ENCODE data around the gene MKNK1. TPM values are rescaled to one million over a fixed set of nuclear protein-coding genes. Genes with fewer than 3 reads are reported as not detected.
A peak's percentile ranks its signal among the peaks of the same experiment; 100 is the strongest.

Gene MKNK1
- polyA plus RNA-seq, 4 donors, result 22.3 to 29.3 (median 25.3) TPM

DNA sequence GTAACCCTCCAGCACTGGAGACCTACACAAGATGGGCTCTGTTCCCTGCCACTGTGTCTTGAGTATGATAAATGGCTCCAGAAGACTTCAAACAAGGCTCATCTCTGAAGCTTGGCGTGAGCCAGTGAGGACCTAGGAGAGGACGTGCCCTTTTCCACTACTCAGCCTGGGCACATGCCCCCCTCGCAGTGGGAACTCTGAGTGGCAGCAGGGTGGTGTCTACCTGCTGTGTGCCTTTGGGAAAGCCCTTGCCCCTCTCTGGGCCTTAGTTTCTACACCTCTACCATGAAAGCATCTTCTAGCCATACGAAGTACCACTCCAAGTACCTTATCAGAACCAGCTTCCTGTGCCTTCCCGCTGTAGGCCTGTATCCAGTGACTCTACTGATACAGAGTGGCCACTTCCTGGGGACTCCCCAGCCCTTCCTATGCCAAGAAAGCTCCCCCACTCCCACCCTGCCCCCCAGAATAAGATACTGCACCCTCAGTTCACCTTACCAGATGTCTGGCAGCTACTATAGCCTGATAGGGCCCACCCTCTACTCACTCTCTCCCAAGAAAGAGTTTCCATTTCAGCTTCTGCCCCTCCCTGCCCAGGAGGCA is 15.7 kb upstream of the MKNK1 start:
- no peak for DNase-seq (ENCODE audit: low read depth in 4 of 4, low spot score in 3 of 4)

DNA sequence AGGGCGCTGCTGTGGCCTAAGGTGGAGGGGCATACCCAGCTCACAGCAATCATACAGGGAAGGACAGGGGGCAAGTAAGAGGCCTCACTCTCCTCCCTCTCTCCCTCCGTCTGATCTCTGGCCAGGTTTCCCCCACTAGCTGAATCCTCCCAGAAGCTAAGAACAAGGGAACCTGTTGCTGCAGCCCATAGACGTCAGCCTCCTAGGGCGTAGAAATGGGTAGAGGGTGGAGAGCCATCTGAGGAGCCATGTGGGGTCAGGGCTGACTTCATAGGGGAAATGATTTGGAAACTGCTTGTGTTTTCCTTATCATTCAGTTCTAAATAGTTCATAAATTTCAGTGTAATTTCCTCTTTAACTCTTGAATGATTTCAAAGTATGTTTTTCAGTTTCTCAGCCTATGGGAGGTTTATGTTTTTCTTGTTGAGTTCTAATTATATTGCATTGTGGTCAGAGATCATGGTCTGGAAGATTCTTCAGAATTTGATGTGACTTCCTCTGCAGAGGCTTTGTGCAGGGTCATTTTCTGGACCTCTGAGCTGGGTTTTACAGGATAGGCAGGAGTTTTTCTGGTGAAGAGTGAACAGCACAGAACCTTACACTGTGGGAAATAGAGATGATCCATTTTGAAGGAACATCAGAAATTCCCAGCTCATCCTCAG is 14.8 kb upstream of the MKNK1 start:
- no peak for DNase-seq (ENCODE audit: low read depth in 4 of 4, low spot score in 3 of 4)

DNA sequence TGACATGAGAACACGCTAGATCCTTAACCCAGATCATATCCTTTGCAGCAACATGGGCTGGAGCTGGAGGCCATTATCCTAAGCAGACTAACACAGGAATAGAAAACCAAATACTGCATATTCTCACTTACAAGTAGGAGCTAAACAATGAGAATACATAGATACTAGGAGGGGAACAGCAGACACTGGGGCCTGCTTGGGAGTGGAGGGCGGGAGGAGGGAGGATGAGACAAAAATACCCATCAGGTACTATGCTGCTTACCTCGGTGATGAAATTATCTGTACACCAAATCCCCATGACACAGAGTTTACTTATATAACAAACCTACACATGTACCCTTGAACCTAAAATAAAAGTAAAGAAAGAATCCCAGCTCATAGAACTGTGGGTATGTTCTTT is 13.8 kb upstream of the MKNK1 start:
- no peak for DNase-seq (ENCODE audit: low read depth in 4 of 4, low spot score in 3 of 4)

DNA sequence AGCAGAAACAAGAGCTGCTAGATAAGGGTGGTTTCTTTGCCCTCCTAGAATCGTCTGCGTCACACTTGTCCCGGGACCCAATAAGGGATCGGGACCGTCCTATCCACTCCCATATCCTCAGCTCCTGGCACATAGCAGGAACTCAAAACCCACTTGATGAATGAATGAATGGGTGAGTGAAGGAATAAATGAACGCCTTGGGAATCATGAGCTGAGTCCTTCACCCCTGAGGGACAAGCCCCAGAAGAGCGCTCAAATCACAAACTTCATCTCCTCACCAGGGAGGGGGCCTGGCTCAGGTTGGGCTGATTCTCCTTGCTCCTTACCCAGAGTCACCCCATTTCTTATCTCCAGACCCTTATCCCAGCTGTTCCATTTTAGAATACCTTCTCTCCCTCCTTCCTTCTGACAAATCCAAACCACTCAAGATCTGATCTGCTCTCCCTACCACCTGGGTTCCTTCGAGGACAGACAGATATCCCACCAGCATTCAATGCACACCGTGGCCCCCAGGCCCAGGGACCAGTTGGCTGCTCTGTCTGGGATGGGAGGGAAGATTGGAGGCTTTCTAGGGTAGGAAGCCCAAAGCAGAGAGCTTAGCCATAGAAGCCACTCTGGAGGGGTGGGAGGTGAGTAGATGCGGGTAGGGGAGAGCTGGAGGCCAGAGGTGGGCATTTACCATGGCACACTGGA is 13.2 kb upstream of the MKNK1 start:
- DNase-seq (ENCODE audit: low read depth in 4 of 4, low spot score in 3 of 4), result no peak

DNA sequence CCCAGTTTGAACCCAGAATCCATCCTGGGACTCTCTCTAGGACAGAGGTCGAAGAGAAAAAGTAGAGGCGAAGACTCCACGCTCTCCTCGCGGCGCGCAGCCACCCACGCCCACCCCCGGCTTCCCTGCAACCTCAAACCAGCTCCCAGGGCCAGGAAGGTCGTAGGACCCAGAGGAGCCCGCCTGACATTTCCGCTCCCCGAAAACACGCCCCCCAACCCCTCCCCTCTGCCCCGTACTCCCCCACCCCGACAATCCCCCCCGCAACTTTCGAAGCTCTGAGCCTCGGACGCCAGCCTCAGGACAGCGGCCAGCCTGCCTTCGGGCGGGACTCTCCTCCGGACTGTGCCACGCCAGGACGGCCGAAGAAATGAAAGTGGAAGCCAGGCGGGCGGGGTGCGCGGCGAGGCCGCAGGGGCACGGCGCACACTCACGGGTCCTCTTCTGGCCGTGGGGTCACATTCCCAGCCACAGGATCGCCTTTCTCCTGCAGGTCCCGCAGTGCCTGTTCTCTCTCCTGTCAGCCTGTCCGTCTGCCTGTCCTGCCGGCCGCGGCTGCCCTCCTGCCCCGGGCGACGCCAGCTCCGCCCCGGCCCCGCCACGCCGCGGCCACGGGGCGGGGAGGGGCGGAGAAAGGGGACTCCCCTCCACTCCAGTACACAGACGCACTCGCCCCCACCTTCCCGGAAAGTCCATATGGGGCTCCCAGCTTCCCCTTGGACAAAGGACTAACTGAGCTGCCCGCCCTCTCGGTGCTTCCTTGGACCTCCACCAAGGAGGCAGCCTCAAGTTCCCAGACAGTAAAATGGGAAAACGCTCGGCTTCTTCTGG is 12.4 kb upstream of the MKNK1 start, which contains the start of gene MOB3C:
MOB3C (minus strand) TSS at position 535 of the 831 bp plus-strand sequence. CDS start 3,490 bp downstream, outside the sequence.
- peak in 2 of 4 donors; percentile 33 to 38 for DNase-seq (ENCODE audit: low read depth in 4 of 4, low spot score in 3 of 4)

DNA sequence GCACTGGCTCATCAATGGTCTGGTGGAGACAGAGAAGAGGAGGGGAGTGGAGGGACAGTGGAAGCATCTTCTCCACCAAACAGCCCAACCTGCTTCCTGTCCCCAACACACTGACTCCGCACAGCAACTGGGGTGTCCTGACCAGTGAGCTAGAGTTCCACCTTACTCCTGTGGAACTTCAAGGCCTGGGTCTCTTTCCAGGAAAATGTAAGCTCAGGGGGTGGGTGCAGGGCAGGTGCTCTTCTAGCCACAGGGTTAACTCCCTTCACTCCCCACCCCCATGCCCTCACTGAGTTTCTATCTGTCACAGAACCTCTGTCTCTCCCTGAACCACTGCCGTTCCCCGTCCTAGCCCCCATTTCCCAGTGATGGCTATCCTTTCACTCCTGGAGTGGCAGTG is 11.7 kb upstream of the MKNK1 start:
- DNase-seq (ENCODE audit: low read depth in 4 of 4, low spot score in 3 of 4), result no peak

DNA sequence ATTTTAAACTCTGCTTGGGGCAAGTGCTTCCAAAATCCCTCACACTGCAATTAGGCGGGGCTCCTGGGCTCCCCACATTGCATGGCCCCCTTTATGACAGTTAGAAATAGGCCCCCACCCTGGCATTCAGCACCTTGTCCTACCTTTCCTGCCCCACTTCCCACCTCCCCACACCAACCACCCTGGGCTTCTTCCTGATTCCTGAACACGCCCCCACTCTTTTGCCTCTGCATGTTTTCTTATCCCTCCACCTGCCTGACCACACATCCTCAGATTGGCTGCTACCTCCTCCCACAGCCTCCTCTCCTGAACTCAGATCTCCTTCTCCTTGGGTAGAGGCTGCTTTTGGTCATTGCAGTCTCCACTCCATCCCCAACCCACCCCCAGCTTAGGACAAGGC is 11.0 kb upstream of the MKNK1 start:
- DNase-seq (ENCODE audit: low read depth in 4 of 4, low spot score in 3 of 4), result no peak

DNA sequence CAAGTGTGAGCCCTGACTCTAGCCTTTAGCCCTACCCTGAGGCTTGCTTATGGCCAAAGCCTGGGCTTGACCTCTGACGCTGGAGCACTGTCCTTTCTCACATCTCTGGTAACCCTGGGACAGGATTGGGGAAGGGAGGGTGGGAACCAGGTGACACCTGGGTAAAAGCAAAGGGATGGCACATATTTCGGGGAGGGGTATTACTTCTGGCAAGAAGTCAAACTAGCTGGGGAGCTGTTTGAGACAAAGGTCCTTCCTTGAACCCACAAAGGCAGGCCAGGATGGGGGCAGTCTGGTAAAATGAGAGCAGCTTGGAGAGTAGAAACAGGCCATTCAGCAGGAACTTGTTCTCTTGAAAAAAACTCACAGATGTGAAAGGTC is 10.5 kb upstream of the MKNK1 start:
- DNase-seq (ENCODE audit: low read depth in 4 of 4, low spot score in 3 of 4), result no peak

DNA sequence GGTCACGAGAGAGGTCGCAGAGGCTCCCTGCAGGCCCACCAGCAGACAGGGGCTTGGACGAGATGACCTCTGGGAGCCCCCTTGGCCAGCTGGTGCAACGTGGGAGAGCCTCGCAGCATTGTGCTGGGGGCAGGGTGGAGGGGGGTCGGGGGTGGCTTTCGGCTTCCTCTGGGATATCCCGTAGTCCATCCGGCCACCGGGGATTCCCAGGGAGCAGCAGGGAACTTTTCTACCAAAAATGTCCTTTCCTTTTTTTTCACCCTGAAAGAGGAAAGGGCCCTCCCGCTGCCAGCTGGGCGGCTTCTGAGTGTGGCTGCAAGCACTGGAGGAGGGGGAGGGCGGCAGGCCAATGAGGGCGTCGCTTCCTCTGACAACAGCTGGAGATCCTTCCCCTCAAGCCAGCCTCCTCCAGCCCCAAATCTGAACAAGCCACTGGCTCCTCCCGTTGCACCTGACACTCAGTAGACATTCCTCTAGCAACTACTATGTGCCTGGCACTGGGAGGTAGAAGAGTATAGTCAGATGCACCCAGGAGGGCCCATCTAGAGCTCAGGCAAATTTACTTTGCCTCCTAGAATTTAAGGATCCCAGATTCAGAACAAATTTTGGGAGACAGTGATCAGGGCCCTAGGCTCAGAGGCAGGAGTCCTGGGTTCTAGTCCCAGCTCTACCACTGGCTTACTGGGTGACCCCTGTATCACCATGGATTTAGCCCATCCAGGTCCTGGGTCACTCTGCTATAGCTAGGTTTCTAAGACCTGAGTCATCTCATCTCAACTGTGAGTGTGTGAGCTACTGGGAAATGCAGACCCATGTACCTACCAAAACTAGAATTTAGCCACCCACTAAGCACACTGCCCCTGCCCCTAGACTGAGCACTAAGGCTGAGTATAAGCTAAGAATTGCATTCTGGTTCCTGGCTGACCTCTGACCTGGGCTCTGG is 9.9 kb upstream of the MKNK1 start:
- peak in 3 of 4 donors; percentile 35 to 50 (median 50) for DNase-seq (ENCODE audit: low read depth in 4 of 4, low spot score in 3 of 4)

DNA sequence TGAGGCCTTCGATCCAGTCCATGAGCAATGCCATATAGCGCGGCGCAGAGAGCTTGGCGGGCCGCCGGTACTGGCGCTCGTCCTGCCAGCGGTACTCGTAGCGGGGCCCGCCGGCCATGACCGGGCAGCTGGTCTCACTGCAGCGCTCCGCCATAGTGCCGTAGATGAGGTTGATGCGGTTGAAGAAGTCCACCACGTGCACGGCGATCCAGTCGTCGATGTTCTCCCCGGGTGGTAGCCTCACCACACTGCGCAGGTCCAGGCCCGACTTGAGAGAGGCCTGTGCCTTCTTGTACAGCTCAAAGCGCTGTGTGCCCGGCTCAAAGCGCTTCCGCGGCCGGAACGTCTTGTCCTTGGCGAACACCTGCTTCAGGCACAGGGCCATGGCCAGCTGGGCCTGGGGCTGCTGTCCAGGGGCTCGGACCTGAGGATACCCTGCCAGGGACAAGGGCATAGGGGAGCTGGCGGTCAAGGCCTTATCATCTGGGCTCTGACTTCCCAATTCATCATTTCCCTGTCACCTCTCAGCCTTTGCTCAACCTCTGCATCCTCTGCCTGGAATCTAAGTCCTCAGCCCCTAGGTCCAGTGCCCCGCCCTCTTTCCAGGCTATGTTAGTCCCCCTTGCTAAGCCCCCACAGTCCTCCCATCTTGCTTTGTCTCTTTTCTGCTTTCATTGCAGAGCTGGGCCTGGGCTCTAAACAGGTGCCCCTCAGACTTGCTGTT is 9.0 kb upstream of the MKNK1 start:
- no peak for DNase-seq (ENCODE audit: low read depth in 4 of 4, low spot score in 3 of 4)

DNA sequence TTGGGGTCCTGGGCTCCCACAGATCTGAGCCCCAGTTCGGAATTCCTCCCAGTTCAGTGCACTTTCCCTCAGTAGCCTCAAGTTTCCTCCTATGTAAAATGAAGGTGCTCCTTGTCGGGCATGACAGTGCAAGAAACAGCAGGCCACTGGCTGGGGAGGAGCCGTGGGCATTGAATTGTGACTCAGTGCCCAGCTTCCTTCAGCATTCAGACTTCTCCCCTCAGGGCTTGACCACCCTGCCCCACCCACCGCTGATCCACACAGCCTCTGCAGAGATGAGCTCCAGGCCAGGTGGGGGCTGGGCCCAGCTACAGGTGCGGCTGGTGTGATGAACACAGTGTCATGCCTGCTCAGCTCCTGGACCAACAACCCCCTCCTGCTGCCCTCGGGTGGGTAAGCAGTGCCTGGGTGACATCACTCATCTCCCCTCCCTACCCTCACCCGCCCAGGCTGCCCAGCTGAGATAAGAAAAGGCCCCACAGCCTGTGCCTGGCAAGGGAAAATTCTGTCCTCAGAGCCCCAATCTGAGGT is 7.7 kb upstream of the MKNK1 start:
- DNase-seq (ENCODE audit: low read depth in 4 of 4, low spot score in 3 of 4), result no peak

DNA sequence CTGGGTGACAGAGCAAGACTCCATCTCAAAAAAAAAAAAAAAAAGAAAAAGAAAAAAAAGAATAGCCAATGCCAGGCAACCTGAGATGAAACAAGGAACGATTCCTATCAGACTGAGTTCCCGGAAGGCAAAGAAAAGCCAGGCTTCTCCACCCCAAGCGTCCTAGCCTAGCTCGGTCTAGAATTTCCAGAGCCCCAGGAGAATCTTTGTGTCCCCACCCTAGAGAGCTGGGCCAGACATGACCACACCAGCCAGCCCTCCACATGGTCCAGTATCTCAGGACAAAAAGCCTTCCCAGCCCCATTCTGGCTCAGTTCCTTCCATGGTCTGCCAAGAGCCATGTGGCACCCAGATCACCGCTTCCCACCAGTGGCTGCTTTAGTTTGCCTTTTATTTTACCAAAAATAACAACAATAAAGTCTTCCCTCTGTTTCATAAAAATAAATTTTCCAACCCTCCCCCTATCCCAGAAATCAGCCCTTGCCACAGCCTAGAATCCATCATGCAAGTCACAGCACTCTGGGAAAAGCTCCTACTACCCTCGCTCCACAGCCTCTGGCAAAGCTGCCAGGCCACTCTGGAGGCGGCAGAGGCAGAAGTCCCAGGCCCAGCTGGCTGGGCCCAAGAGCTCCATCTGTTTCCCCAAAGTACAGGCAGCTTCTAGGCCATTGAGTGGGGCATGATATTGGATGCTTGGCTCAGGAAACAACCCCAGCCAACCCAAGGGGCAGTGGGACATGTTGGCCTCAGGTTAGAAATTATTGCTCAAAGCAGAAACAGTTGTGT is 3.5 kb upstream of the MKNK1 start:
- DNase-seq (ENCODE audit: low read depth in 4 of 4, low spot score in 3 of 4), result no peak

DNA sequence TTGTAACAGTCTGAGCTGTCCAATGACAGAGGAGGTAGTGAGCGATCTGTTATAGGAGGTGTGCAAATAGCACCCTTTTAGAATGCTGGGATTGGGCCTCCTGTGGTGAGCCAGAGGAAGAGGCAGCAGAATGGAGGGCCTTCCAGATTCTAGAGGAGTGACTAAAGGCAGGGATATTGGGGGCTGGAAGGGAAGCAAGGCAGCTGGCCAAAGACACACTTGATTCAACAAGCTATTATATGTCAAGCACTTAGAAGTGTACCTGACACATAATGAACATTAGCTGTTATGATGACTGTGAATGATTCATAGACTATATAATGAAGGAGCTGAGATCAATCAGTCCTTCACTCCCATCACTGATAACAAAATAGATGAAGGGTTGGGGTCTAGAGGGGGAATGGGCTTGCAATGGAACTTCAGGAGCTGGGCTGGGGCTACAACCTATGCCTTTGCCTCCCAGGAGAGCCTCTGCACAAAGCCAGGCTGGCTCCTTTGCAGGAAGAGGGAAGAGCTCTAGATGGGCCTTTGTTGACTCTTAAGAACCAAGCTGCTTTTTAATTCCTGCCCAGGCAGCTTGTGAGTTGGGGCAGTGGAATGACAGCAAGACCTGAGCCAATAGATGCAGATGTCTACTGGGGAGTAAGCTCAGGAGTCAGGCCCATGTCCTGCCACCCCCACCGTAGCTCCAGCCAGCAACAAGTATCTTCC is 2.3 kb upstream of the MKNK1 start:
- DNase-seq (ENCODE audit: low read depth in 4 of 4, low spot score in 3 of 4), result no peak

DNA sequence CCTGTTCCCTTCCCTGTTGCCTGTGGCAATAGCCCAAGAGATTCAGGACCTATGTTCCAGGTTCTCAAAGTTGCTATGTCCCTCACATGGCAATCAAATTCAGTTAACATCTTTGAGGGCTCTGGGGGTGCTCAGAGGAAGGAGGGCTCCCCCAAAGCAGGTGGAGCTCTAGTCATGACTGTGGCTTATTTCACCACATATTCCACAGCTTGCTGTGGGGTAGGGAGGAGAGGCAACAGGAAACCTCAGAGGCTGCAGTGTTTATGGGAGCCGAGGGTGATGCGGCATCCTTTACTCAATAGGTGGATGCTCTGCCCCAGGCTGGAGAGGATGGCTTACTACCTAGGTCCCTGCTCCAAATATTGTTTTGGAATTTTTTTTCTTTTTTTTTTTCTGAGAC is 1.2 kb upstream of the MKNK1 start:
- DNase-seq (ENCODE audit: low read depth in 4 of 4, low spot score in 3 of 4), result no peak

DNA sequence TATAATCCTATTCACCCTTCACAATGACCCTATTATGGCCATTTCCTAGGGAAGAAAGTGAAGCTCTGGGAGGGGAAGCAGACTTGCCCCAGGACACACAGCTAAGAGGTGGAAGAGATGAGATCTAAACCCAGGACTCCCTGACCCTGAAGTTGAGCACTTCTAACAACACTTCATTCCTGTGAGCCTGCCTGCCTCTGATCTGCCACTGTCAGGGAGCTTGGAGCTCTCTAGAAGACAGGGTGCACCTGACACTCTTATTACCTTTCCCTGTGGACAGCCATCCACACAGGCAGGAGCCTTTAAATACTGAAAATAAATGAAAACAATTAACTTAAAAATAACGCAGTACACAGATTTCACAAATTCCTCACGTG is 599 bp downstream of the MKNK1 start:
- DNase-seq (ENCODE audit: low read depth in 4 of 4, low spot score in 3 of 4), result no peak

DNA sequence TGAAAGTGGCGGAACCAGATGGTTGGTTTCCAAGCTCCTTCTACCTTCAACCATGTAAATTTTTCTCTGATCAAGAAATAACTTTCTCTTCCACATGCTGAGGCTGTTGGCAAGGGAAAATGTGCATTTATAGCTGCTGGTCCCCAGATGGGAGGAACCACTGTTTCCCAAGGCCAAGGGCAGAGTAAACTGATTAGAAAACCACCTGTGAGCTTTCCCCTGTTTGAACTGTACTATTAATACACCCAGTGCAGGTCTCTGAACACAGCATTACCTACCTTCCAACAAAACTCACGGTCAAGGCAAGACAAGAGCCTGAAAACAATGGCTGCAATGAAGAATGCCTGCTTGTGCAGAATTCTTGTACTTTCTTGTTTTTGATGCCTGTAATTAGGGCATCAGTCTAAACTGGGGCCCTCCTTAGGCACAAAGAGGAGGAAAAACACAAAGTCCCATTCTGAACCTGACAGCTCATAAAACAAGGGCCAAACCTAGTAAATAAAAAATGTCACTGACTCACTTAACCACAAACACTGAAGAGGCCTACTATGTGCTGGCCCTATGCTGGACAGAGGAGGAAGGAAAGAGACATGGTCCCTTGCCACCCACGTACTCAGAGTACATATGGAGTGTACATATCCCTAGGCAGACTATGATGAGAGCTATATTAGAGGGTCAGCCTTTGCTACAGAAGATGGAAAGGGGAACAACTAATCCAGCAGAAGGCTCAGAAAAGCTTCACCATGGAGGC is 2.6 kb downstream of the MKNK1 start:
- no peak for DNase-seq (ENCODE audit: low read depth in 4 of 4, low spot score in 3 of 4)

All from right renal pelvis (tissue), 4 donors.